IMR-90 (cell line): ENCODE data around the gene RGSL1. TPM values are rescaled to one million over a fixed set of nuclear protein-coding genes. Genes with fewer than 3 reads are reported as not detected.

ENCODE experiments used
- ATAC-seq: fragments of 200-7000 bp; cut with Tn5 transposase; 2 replicates; pipeline ENCODE4 v1.9.1; 2020; ENCODE audit warnings: low read depth, mild to moderate bottlenecking, moderate library complexity
- BruUV-seq: library from RNA; stranded (reverse); fragments of 400-500 nt; replicated peaks from 2 replicates; lab custom pipeline; 2021; lab: Mats Ljungman, UMichigan
- CTCF ChIA-PET: fragments of 300-600 bp; formaldehyde crosslinking; extraction: SDS; loops from one replicate; lab custom pipeline; 2021; ENCODE audit warnings: antibody characterized with exemption; lab: Yijun Ruan, JAX
- POLR2A ChIA-PET: fragments of 300-600 bp; sonication (Branson Sonifier 250); formaldehyde crosslinking; loops from one replicate; lab custom pipeline; 2022; ENCODE audit warnings: antibody characterized with exemption; ENCODE audit not compliant: unreplicated experiment; lab: Charles Lee
- DNase-seq: peaks from one replicate; pipeline ENCODE4 v3.0.0; 2013
- H2AFZ ChIP-seq: replicated peaks from 2 replicates; pipeline ENCODE3; 2013; ENCODE audit warnings: low read length, mild to moderate bottlenecking; ENCODE audit not compliant: poor library complexity
- H2AK5ac ChIP-seq: 2 replicates; pipeline ENCODE4 v1.6.1; 2013; ENCODE audit warnings: low read depth, low read length, inconsistent platforms
- H2AK9ac ChIP-seq: replicated peaks from 2 replicates; pipeline ENCODE3; 2013; ENCODE audit warnings: mild to moderate bottlenecking, low read depth, low read length, moderate library complexity; ENCODE audit not compliant: poor library complexity
- H2BK120ac ChIP-seq: 2 replicates; pipeline ENCODE4 v1.6.1; 2013; ENCODE audit warnings: low read depth, low read length, inconsistent platforms
- H2BK15ac ChIP-seq: 3 replicates; pipeline ENCODE4 v1.6.1; 2013; ENCODE audit warnings: low read depth, low read length, inconsistent platforms
- H2BK20ac ChIP-seq: 2 replicates; pipeline ENCODE4 v1.6.1; 2013; ENCODE audit warnings: low read depth, mild to moderate bottlenecking, inconsistent platforms, low read length, moderate library complexity
- H2BK5ac ChIP-seq: 2 replicates; pipeline ENCODE4 v1.6.1; 2013; ENCODE audit warnings: mild to moderate bottlenecking, low read depth, low read length, inconsistent platforms; ENCODE audit not compliant: poor library complexity, severe bottlenecking
- H3K14ac ChIP-seq: replicated peaks from 2 replicates; pipeline ENCODE4 v1.6.1; 2013; ENCODE audit warnings: low read depth, low read length, inconsistent platforms
- H3K18ac ChIP-seq: 2 replicates; pipeline ENCODE4 v1.6.1; 2013; ENCODE audit warnings: low read depth, low read length, control low read depth
- H3K23ac ChIP-seq: 2 replicates; pipeline ENCODE4 v1.6.1; 2013; ENCODE audit warnings: low read depth, low read length, inconsistent platforms
- H3K27ac ChIP-seq: 2 replicates; pipeline ENCODE4 v1.5.1; 2013; ENCODE audit warnings: mild to moderate bottlenecking, control low read depth, low read length; ENCODE audit not compliant: insufficient read depth
- H3K27me3 ChIP-seq: 2 replicates; pipeline ENCODE4 v1.6.1; 2013; ENCODE audit warnings: low read length; ENCODE audit not compliant: control insufficient read depth, insufficient read depth
- H3K36me3 ChIP-seq: 2 replicates; pipeline ENCODE4 v1.6.1; 2013; ENCODE audit warnings: low read length, mixed read lengths; ENCODE audit not compliant: control insufficient read depth, insufficient read depth
- H3K4ac ChIP-seq: 2 replicates; pipeline ENCODE4 v1.6.1; 2013; ENCODE audit warnings: low read depth, low read length, inconsistent platforms
- H3K4me1 ChIP-seq: 2 replicates; pipeline ENCODE4 v1.6.1; 2013; ENCODE audit warnings: low read length, mixed read lengths; ENCODE audit not compliant: control insufficient read depth, insufficient read depth
- H3K4me2 ChIP-seq: 2 replicates; pipeline ENCODE4 v1.6.1; 2013; ENCODE audit warnings: low read depth, mild to moderate bottlenecking, control low read depth, low read length, moderate library complexity
- H3K4me3 ChIP-seq: 2 replicates; pipeline ENCODE4 v1.5.1; 2013; ENCODE audit warnings: low read depth, mild to moderate bottlenecking, control low read depth, low read length, moderate library complexity; ENCODE audit not compliant: insufficient read depth
- H3K56ac ChIP-seq: 2 replicates; pipeline ENCODE4 v1.6.1; 2013; ENCODE audit warnings: low read length, inconsistent platforms; ENCODE audit not compliant: insufficient read depth; ENCODE audit errors: extremely low read depth
- H3K79me1 ChIP-seq, 2 experiments: 2 replicates each; pipeline ENCODE4 v1.6.1; 2013; ENCODE audit warnings: low read length in 2 of 2, inconsistent platforms in 1 of 2, low read depth in 1 of 2
- H3K9ac ChIP-seq: 2 replicates; pipeline ENCODE4 v1.6.1; 2013; ENCODE audit warnings: low read depth, low read length, control low read depth
- H3K9me1 ChIP-seq: 2 replicates; pipeline ENCODE4 v1.6.1; 2013; ENCODE audit warnings: low read length, inconsistent platforms; ENCODE audit not compliant: insufficient read depth
- H3K9me3 ChIP-seq: 2 replicates; pipeline ENCODE4 v1.6.1; 2013; ENCODE audit warnings: low read length; ENCODE audit not compliant: control insufficient read depth, insufficient read depth
- H4K20me1 ChIP-seq: 2 replicates; pipeline ENCODE4 v1.6.1; 2013; ENCODE audit warnings: low read length, inconsistent platforms; ENCODE audit not compliant: insufficient read depth
- H4K5ac ChIP-seq: 2 replicates; pipeline ENCODE4 v1.6.1; 2013; ENCODE audit warnings: mild to moderate bottlenecking, low read depth, low read length, control low read depth
- H4K8ac ChIP-seq, 2 experiments: 2 replicates each; pipeline ENCODE4 v1.6.1; 2013; ENCODE audit warnings: low read depth in 2 of 2, low read length in 2 of 2, control low read depth in 1 of 2, inconsistent platforms in 1 of 2
- H4K91ac ChIP-seq: 2 replicates; pipeline ENCODE4 v1.6.1; 2013; ENCODE audit warnings: low read depth, low read length, inconsistent platforms; ENCODE audit not compliant: insufficient read depth
- BHLHE40 ChIP-seq: fragments of 150-350 bp; IDR thresholded peaks from 2 replicates; pipeline ENCODE4 v1.6.1; 2016; ENCODE audit warnings: mild to moderate bottlenecking, low read depth, low read length
- CEBPB ChIP-seq: IDR thresholded peaks from 2 replicates; pipeline ENCODE4 v1.6.1; 2012; ENCODE audit warnings: low read depth, low read length, improper control_type of control experiment
- CHD1 ChIP-seq: IDR thresholded peaks from 2 replicates; pipeline ENCODE4 v1.6.1; 2012; ENCODE audit warnings: low read depth, low read length, improper control_type of control experiment
- FOS ChIP-seq: fragments of 150-350 bp; IDR thresholded peaks from 2 replicates; pipeline ENCODE4 v1.6.1; 2016; ENCODE audit warnings: low read depth, low read length
- MAFK ChIP-seq: IDR thresholded peaks from 2 replicates; pipeline ENCODE4 v1.6.1; 2012; ENCODE audit warnings: low read depth, low read length, improper control_type of control experiment
- MAZ ChIP-seq: IDR thresholded peaks from 2 replicates; pipeline ENCODE4 v1.6.1; 2012; ENCODE audit warnings: low read depth, mild to moderate bottlenecking, low read length, improper control_type of control experiment, moderate library complexity, borderline replicate concordance
- NFE2L2 ChIP-seq: fragments of 150-350 bp; IDR thresholded peaks from 2 replicates; pipeline ENCODE4 v1.6.1; 2016; ENCODE audit warnings: low read depth, mild to moderate bottlenecking, low read length
- WGBS, 2 experiments: methylation state at CpG; one replicate each; pipeline versions ENCODE4 v1.1.5 to v1.1.7; 2013; ENCODE audit warnings: missing lambda C conversion rate in 2 of 2; ENCODE audit not compliant: insufficient read length in 1 of 2; ENCODE audit errors: extremely low coverage in 2 of 2; 5-methylcytosine and 5-hydroxymethylcytosine counted together
- dilution Hi-C: fragments of 300-500 bp; cut with HindIII; formaldehyde crosslinking; loops from one replicate; pipeline ENCODE4 v1.14.3; 2018; ENCODE audit warnings: low sequenced_read_pairs; ENCODE audit not compliant: unreplicated experiment
- in situ Hi-C: fragments of 300-500 bp; cut with MboI; formaldehyde crosslinking; loops from 3 replicates; pipeline ENCODE4 v1.14.3; 2019; ENCODE audit warnings: low sequenced_read_pairs, inconsistent platforms, mixed read lengths
- intact Hi-C: fragments of 100-400 bp; cut with micrococcal nuclease; formaldehyde crosslinking; loops from 2 replicates; pipeline ENCODE4 v1.10.0; 2022
- polyA plus RNA-seq, 3 experiments: library from polyadenylated mRNA; depleted of rRNA; stranded (reverse); fragments of >200 nt; gene quantifications; 2 replicates each; pipeline ENCODE4 v1.2.3, GENCODE V29; 2012; ENCODE audit warnings: low replicate concordance in 1 of 3
- total RNA-seq: library from RNA; depleted of rRNA; stranded (reverse); fragments of >200 nt; gene quantifications from 2 replicates; pipeline ENCODE4 v1.2.3, GENCODE V29; 2012

Gene RGSL1
- total and polyA plus RNA-seq, 2 of the 4 experiments (the other 2 are of a cell fraction): not detected

GRCh38 chr1:182599339-182599738 lies 149.4 kb downstream of the RGSL1 start:
- no peak overlapping the region for H3K9ac ChIP-seq
- TF ChIP-seq MAFK (no peak), CHD1 (no peak), MAZ (no peak), CEBPB (no peak), NFE2L2 (no peak), BHLHE40 (no peak), FOS (no peak)
- no peak overlapping the region for H2BK120ac ChIP-seq
- peaks cover 20% of the 10 kb centered on the region for H3K27me3 ChIP-seq
- in situ Hi-C loops: loop anchor here (5.0 kb wide), 1 partner anchor 183 kb away; no protein-coding TSS in a partner anchor
- H3K14ac ChIP-seq: no peak overlapping the region
- H3K79me1 ChIP-seq: no peaks in the 10 kb centered on the region
- 86% methylated on average over 1 of the region's 6 CpGs; no CpG with 5 or more reads in 1 of the 2 experiments for WGBS, 2 experiments
- H4K8ac ChIP-seq: no peak overlapping the region
- no peak overlapping the region for H3K56ac ChIP-seq
- no peak overlapping the region for H3K4me3 ChIP-seq
- H2AFZ ChIP-seq: no peak overlapping the region
- H4K91ac ChIP-seq: no peak overlapping the region
- no peak overlapping the region for H3K4me2 ChIP-seq
- no peak overlapping the region for H2AK9ac ChIP-seq
- no TSS peak for BruUV-seq
- no peaks in the 10 kb centered on the region for H3K36me3 ChIP-seq
- no peaks in the 10 kb centered on the region for H3K9me1 ChIP-seq
- dilution Hi-C loops: no loop called here
- H3K4me1 ChIP-seq: peaks cover 2% of the 10 kb centered on the region; the same call in 1 of the 2 replicates
- H2AK5ac ChIP-seq: no peak overlapping the region
- no peak for ATAC-seq
- ChIA-PET POLR2A (no interaction called here), CTCF (interaction anchor here (0.5 to 9.2 kb wide), 3 partner anchors 184 to 189 kb away, joined by 3 to 129 read pairs (median 4); no protein-coding TSS in a partner anchor)
- no peak overlapping the region for H4K5ac ChIP-seq
- no peak overlapping the region for H2BK15ac ChIP-seq
- no peak for DNase-seq
- no peaks in the 10 kb centered on the region for H3K9me3 ChIP-seq
- H3K4ac ChIP-seq: no peak overlapping the region
- H3K27ac ChIP-seq: no peak overlapping the region
- H2BK20ac ChIP-seq: no peak overlapping the region
- intact Hi-C loops: loop anchor here (10.0 kb wide), 1 partner anchor 515 kb away; no protein-coding TSS in a partner anchor
- no peaks in the 10 kb centered on the region for H4K20me1 ChIP-seq
- no peak overlapping the region for H3K18ac ChIP-seq
- H2BK5ac ChIP-seq: no peak overlapping the region
- H3K23ac ChIP-seq: no peak overlapping the region
